GM12892 (cell line): Measurements from ENCODE around the gene SOX6.

ENCODE experiments used
- POLR2A ChIP-seq: IDR thresholded peaks from 2 replicates; pipeline ENCODE4 v1.6.1; 2011; ENCODE audit warnings: low read depth, low read length, control low read depth
- POLR2AphosphoS5 ChIP-seq: IDR thresholded peaks from 2 replicates; pipeline ENCODE4 v1.6.1; 2011; ENCODE audit warnings: low read depth, low read length, control low read depth
- TAF1 ChIP-seq: IDR thresholded peaks from 2 replicates; pipeline ENCODE4 v1.6.1; 2011; ENCODE audit warnings: low read depth, mild to moderate bottlenecking, control low read depth, low read length, borderline replicate concordance

- TF ChIP-seq POLR2AphosphoS5 (no peak), POLR2A (no peak), TAF1 (no peak)
Measured at GRCh38 chr11:16194566-16194965, 161.8 kb downstream of the SOX6 start.
